ENCODE data around the gene CBX8. TPM values are rescaled to one million over a fixed set of nuclear protein-coding genes. Genes with fewer than 3 reads are reported as not detected.
A peak's percentile ranks its signal among the peaks of the same experiment; 100 is the strongest.

CBX8 gene
- total RNA-seq, 1 donor from 2014 or later, result 4.0 TPM

- peaks cover 5% of the 10 kb centered on the region for H3K36me3 Mint-ChIP-seq (ENCODE audit: low read depth)
- POLR2A ChIA-PET, result interaction anchor here (0.5 to 1.5 kb wide), 4 partner anchors 9 to 1700 kb away, joined by 3 to 14 read pairs (median 3); partner anchors contain the start of gene CBX4
- intact Hi-C loops (cut with micrococcal nuclease), result loop anchor here (5.0 to 10.0 kb wide), 2 partner anchors 130 to 1713 kb away; partner anchors contain the start of gene ACTG1
- ATAC-seq (ENCODE audit: low read depth) (no peak), DNase-seq (no peak)
- H3K4me3 Mint-ChIP-seq, result no peak overlapping the region
- peaks cover 46% of the 10 kb centered on the region for H3K27me3 Mint-ChIP-seq
- TF ChIP-seq CTCF (IDR thresholded peaks at IDR 0.05), result no peak
- no peaks in the 10 kb centered on the region for H3K9me3 Mint-ChIP-seq
- peak overlapping the region; percentile 30 for H3K27ac Mint-ChIP-seq
- CTCF ChIA-PET, result no interaction called here
- peaks cover 43% of the 10 kb centered on the region for H3K4me1 Mint-ChIP-seq
Measured at GRCh38 chr17:79802039-79802735, 5.3 kb upstream of the CBX8 start.

- ATAC-seq (ENCODE audit: low read depth), result no peak
- Mint-ChIP-seq H3K4me1 (peaks cover 42% of the 10 kb centered on the region), H3K36me3 (ENCODE audit: low read depth) (peaks cover 5% of the 10 kb centered on the region), H3K9me3 (no peaks in the 10 kb centered on the region), H3K4me3 (no peak overlapping the region), H3K27ac (no peak overlapping the region), H3K27me3 (peaks cover 38% of the 10 kb centered on the region)
- no peak for TF ChIP-seq CTCF (IDR thresholded peaks at IDR 0.05)
- CTCF ChIA-PET, result interaction anchor here (1.1 kb wide), 1 partner anchor 36 kb away, joined by 3 read pairs; no protein-coding TSS in a partner anchor
- no peak for DNase-seq
- POLR2A ChIA-PET, result interaction anchor here (1.2 to 1.6 kb wide), 3 partner anchors 35 to 42 kb away, joined by 3 to 14 read pairs (median 4); partner anchors contain the start of gene CBX4
- intact Hi-C loops (cut with micrococcal nuclease), result loop anchor here (5.0 to 10.0 kb wide), 2 partner anchors 131 to 1713 kb away; partner anchors contain the start of gene ACTG1
Measured at GRCh38 chr17:79801156-79802038, 4.5 kb upstream of the CBX8 start.

DNA sequence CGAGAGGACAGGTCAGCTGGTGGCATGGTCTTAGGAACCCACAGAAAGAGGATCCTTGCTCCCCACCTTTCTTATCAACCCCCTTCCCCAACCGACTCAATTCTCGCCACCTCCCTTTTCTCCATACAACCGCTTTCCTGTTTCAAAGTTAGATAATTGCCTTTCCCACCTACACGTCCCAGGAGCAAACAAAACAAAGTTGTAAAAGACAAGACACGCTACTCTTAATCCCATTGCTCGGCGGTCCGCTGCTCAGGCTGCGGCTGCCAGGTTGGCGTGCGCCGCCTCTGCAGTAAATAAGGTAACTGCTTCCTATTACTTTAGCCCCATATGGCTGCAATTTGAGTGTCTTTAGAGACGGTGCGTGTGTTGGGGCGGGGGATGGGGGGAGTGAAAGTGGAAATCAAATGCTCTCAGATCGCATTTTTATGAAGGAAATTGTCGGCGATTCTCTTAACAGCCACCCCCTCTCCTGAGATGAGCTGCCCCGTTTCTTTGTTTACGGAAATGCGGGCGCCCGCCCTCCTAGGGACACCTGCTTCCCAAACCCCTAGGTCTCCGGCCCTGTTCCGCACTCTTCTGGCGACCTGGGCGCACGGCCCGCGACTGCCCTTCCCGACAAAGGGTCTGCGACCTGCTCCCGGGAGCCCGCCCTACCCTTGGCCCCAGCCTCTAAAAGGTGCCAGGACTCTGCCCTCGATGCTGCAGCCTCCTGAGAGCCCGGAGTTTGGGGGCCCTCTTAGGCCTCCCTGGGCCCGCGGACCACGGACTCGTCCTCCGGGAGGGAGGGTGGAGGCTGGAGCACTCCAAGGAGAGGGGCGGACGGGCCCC is 3.7 kb upstream of the CBX8 start:
- ChIA-PET POLR2A (interaction anchor here (1.6 kb wide), 1 partner anchor 42 kb away, joined by 4 read pairs; no protein-coding TSS in a partner anchor), CTCF (interaction anchor here (1.1 kb wide), 1 partner anchor 36 kb away, joined by 3 read pairs; no protein-coding TSS in a partner anchor)
- Mint-ChIP-seq H3K36me3 (ENCODE audit: low read depth) (peaks cover 5% of the 10 kb centered on the region), H3K9me3 (no peaks in the 10 kb centered on the region), H3K4me3 (peak overlapping the region; percentile 71), H3K27ac (peak overlapping the region; percentile 79), H3K27me3 (peaks cover 35% of the 10 kb centered on the region), H3K4me1 (peaks cover 46% of the 10 kb centered on the region)
- ATAC-seq (ENCODE audit: low read depth), result no peak
- TF ChIP-seq CTCF (IDR thresholded peaks at IDR 0.05), result no peak
- no peak for DNase-seq
- intact Hi-C loops (cut with micrococcal nuclease), result loop anchor here (1.0 to 10.0 kb wide), 3 partner anchors 11 to 1714 kb away; partner anchors contain the start of gene ACTG1

DNA sequence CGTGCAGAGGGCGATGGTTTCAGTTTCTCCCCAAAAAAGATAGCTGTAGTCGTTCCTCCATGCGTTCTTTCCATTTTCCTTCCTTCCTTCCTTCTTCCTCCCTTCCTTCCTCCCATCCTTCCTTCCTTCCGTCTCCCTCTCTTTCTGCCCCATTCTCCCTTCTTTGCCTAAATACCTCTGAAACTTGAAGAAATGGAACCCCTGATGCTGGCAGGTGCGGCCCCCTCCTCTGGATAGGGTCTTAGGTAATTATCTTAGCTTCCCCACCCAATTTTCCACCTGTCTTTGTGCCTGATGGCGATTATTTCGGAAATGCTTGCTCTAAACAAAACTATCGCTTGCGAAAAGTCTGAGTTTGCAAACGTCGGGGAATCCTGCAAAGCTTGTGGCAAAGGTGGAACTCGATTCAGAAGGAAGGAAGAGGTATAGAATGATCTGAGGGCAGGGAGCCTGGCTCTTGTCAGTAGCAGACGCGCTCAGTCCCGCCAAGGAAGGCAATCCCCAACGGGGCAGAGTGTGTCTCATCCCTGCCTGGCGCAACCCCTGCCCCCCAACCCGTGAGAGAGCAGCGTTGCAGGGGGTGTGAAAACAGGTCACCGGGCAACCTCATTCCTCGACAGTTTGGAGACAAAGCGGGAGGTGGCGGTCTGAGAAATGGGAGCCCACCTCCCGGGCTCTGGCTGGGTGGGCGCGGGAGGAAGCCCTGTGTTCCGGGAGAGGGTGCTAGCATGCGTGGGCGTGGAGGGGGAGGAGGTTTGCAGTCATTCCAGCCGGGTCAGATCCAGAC is 2.9 kb upstream of the CBX8 start:
- Mint-ChIP-seq H3K27ac (peak overlapping the region; percentile 79), H3K27me3 (peaks cover 29% of the 10 kb centered on the region), H3K36me3 (ENCODE audit: low read depth) (peaks cover 4% of the 10 kb centered on the region), H3K9me3 (no peaks in the 10 kb centered on the region), H3K4me1 (peaks cover 38% of the 10 kb centered on the region), H3K4me3 (no peak overlapping the region)
- CTCF ChIA-PET, result interaction anchor here (1.1 to 1.5 kb wide), 2 partner anchors 12 to 37 kb away, joined by 3 read pairs; no protein-coding TSS in a partner anchor
- TF ChIP-seq CTCF (IDR thresholded peaks at IDR 0.05), result no peak
- DNase-seq, result no peak
- no peak for ATAC-seq (ENCODE audit: low read depth)
- intact Hi-C loops (cut with micrococcal nuclease), result loop anchor here (1.0 to 10.0 kb wide), 5 partner anchors 8 to 1715 kb away; partner anchors contain the start of genes ACTG1, CCDC40 and TBC1D16
- POLR2A ChIA-PET, result interaction anchor here (0.9 to 6.6 kb wide), 5 partner anchors 12 to 40 kb away, joined by 3 to 65 read pairs (median 5); partner anchors contain the start of gene CBX4
